Measurements from ENCODE around the gene PKNOX2. TPM values are rescaled to one million over a fixed set of nuclear protein-coding genes. Genes with fewer than 3 reads are reported as not detected.

Gene PKNOX2
- total and polyA plus RNA-seq, 10 of the 15 experiments (the other 5 are each of a cell fraction or from before 2014, with no cell fraction given) = not detected

DNA sequence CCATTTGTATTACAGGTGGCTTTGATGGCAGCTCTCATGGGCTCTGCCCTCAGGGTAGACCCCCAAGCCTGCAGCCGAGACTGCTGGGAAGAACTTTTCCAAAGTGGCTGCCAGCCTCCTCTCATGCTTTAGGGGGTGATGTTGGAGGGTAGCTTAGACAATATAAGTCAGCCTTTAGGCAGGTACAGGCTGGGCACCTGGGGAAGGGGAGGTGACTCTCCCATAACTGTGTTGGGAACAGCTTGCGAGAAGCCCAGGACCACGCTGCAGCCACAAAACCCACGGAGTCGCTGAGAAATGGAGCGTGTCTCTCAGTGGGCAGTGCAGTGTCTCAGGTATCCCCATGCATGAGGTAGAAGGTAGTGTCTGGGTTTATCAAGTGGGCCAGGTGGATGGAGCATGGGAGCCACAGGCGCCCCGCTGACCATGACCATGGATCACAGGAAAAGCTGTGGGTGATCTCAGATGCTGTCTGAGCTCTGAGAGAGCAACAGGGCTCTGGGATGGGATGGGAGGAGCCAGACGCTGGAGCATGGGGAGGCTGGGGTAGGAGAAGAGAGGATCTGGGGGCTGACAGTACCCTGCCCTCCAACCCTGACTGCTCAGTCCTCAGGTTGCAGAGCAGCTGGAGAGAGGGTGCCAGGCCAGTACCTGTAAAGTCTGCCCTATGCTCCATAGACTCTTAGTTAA lies 216.3 kb downstream of the PKNOX2 start:
- BruUV-seq (replicated peaks) = no TSS peak
- ChIA-PET SMC1A (ENCODE audit: uncharacterized antibody, unreplicated experiment) (interaction anchor here (0.7 to 1.5 kb wide), 3 partner anchors 9 to 184 kb away, joined by 3 to 5 read pairs (median 4); no protein-coding TSS in a partner anchor), POLR2A (no interaction called here), RAD21 (ENCODE audit: unreplicated experiment) (no interaction called here), CTCF (interaction anchor here (0.6 to 1.2 kb wide), 3 partner anchors 12 to 196 kb away, joined by 3 read pairs; no protein-coding TSS in a partner anchor)
- no peak overlapping the region for H3K4me2 ChIP-seq (ENCODE audit: control insufficient read depth, insufficient read depth)
- H3K4me3 ChIP-seq = no peak overlapping the region
- no peak for FAIRE-seq
- DNase-seq (ENCODE audit: low read depth, low spot score) = no peak
- intact Hi-C loops (cut with micrococcal nuclease; ENCODE audit: unreplicated experiment) (no loop called here), in situ Hi-C loops (cut with MboI) (no loop called here)
- no peak for ATAC-seq
- H3K4me1 ChIP-seq (ENCODE audit: control insufficient read depth, insufficient read depth, low read length) = no peaks in the 10 kb centered on the region
- no peaks in the 10 kb centered on the region for H3K36me3 ChIP-seq (ENCODE audit: control insufficient read depth in 2 of 2, insufficient read depth in 2 of 2, low read length in 1 of 2)
- H3K27ac ChIP-seq (ENCODE audit: control insufficient read depth, insufficient read depth) = no peak overlapping the region
- H2AFZ ChIP-seq (ENCODE audit: control insufficient read depth, low read depth, low read length) = no peak overlapping the region
- WGBS (ENCODE audit: insufficient coverage, insufficient replicate concordance, low lambda C conversion rate, missing lambda C conversion rate) = 13% methylated on average over 9 of the region's 9 CpGs
- peaks cover 0 to 3% of the 10 kb centered on the region in 2 experiments; a peak in 3 of 4 replicates for H3K27me3 ChIP-seq (replicated peaks in 1 of 2; ENCODE audit: control insufficient read depth in 2 of 2, insufficient read depth in 2 of 2, low read length in 1 of 2)
- H3K9ac ChIP-seq (ENCODE audit: control insufficient read depth, insufficient read depth, low read length) = no peak overlapping the region
- no peaks in the 10 kb centered on the region for H4K20me1 ChIP-seq (ENCODE audit: control insufficient read depth, insufficient read depth)
- H3K79me2 ChIP-seq (ENCODE audit: control insufficient read depth, insufficient read depth, low read length) = no peaks in the 10 kb centered on the region
- H3K9me3 ChIP-seq (replicated peaks; ENCODE audit: control insufficient read depth, insufficient read depth, low read length) = no peaks in the 10 kb centered on the region
- TF ChIP-seq CBX5 (IDR thresholded peaks at IDR 0.05; ENCODE audit: low read depth) (no peak), SMAD5 (IDR thresholded peaks at IDR 0.05; ENCODE audit: low read depth) (no peak), GATAD2B (conservative IDR thresholded peaks at IDR 0.05; ENCODE audit: low read depth) (no peak), NRF1 (conservative IDR thresholded peaks at IDR 0.05; ENCODE audit: low read depth, low read length) (no peak)

DNA sequence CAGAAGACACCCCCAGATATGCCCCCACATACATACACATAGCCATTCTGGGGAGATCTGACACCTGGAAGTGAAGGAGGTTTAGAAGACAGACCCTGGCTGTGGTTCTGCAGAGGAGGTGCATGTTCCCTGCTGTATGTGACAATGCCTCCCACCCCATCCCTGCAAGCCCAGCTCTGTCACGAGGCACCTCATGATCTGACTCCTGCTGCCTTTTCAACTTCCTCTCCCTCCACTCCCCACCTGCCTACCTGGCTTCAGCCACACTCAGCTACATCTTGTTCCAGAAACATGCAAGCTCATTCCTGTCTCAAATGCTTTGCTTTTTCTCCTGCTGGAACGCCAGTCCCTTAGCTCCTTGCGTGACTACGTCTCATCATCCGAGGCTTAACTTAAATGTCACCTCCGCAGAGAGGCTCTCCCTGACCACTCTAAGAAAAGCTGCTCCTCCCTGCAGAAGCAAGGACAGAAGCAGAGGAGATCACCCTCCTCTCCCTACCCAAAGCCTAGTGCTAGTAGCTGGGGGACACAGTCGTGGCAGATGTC lies 217.0 kb downstream of the PKNOX2 start:
- no peak overlapping the region for H3K27ac ChIP-seq (ENCODE audit: control insufficient read depth, insufficient read depth)
- H3K9me3 ChIP-seq (replicated peaks; ENCODE audit: control insufficient read depth, insufficient read depth, low read length) = no peaks in the 10 kb centered on the region
- H3K4me1 ChIP-seq (ENCODE audit: control insufficient read depth, insufficient read depth, low read length) = no peaks in the 10 kb centered on the region
- ATAC-seq (no peak), DNase-seq (ENCODE audit: low read depth, low spot score) (no peak), FAIRE-seq (no peak)
- BruUV-seq (replicated peaks) = no TSS peak
- in situ Hi-C loops (cut with MboI) = no loop called here
- no peak overlapping the region for H3K9ac ChIP-seq (ENCODE audit: control insufficient read depth, insufficient read depth, low read length)
- no peak overlapping the region for H2AFZ ChIP-seq (ENCODE audit: control insufficient read depth, low read depth, low read length)
- no peak overlapping the region for H3K4me2 ChIP-seq (ENCODE audit: control insufficient read depth, insufficient read depth)
- ChIA-PET POLR2A (no interaction called here), SMC1A (ENCODE audit: uncharacterized antibody, unreplicated experiment) (interaction anchor here (0.7 to 1.5 kb wide), 3 partner anchors 9 to 185 kb away, joined by 3 to 5 read pairs (median 4); no protein-coding TSS in a partner anchor), CTCF (interaction anchor here (0.6 to 1.4 kb wide), 4 partner anchors 12 to 196 kb away, joined by 3 read pairs; no protein-coding TSS in a partner anchor), RAD21 (ENCODE audit: unreplicated experiment) (no interaction called here)
- H3K36me3 ChIP-seq (ENCODE audit: control insufficient read depth in 2 of 2, insufficient read depth in 2 of 2, low read length in 1 of 2) = no peaks in the 10 kb centered on the region
- intact Hi-C loops (cut with micrococcal nuclease; ENCODE audit: unreplicated experiment) = no loop called here
- H4K20me1 ChIP-seq (ENCODE audit: control insufficient read depth, insufficient read depth) = no peaks in the 10 kb centered on the region
- no peak overlapping the region for H3K4me3 ChIP-seq
- WGBS (ENCODE audit: insufficient coverage, insufficient replicate concordance, low lambda C conversion rate, missing lambda C conversion rate) = 53% methylated on average over 7 of the region's 7 CpGs
- no peaks in the 10 kb centered on the region for H3K79me2 ChIP-seq (ENCODE audit: control insufficient read depth, insufficient read depth, low read length)
- H3K27me3 ChIP-seq (replicated peaks in 1 of 2; ENCODE audit: control insufficient read depth in 2 of 2, insufficient read depth in 2 of 2, low read length in 1 of 2) = peaks cover 0 to 3% of the 10 kb centered on the region in 2 experiments; a peak in 3 of 4 replicates
- TF ChIP-seq NBN (IDR thresholded peaks at IDR 0.05) (no peak), BHLHE40 (IDR thresholded peaks at IDR 0.05; ENCODE audit: borderline replicate concordance in 1 of 2, low read depth in 2 of 2, low read length in 1 of 2) (no peak), FOXM1 (IDR thresholded peaks at IDR 0.05; ENCODE audit: low read depth, low read length) (no peak), CEBPB (IDR thresholded peaks at IDR 0.05; ENCODE audit: borderline replicate concordance in 1 of 2, low read depth in 2 of 2, low read length in 2 of 2) (no peak), POLR2A (IDR thresholded peaks at IDR 0.05; ENCODE audit: low read depth, low read length) (no peak), POLR2AphosphoS2 (IDR thresholded peaks at IDR 0.05; ENCODE audit: low read depth, low read length) (no peak), WRNIP1 (IDR thresholded peaks at IDR 0.05; ENCODE audit: borderline replicate concordance, low read depth, low read length) (no peak), FOS (IDR thresholded peaks at IDR 0.05; ENCODE audit: borderline replicate concordance, extremely low read depth, insufficient read length) (no peak)
- TF ChIP-seq, protein P1, sequence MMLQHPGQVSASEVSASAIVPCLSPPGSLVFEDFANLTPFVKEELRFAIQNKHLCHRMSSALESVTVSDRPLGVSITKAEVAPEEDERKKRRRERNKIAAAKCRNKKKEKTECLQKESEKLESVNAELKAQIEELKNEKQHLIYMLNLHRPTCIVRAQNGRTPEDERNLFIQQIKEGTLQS (IDR thresholded peaks at IDR 0.05; ENCODE audit: borderline replicate concordance, extremely low read depth, low read depth, low read length) = no peak
- TF ChIP-seq, protein P2, sequence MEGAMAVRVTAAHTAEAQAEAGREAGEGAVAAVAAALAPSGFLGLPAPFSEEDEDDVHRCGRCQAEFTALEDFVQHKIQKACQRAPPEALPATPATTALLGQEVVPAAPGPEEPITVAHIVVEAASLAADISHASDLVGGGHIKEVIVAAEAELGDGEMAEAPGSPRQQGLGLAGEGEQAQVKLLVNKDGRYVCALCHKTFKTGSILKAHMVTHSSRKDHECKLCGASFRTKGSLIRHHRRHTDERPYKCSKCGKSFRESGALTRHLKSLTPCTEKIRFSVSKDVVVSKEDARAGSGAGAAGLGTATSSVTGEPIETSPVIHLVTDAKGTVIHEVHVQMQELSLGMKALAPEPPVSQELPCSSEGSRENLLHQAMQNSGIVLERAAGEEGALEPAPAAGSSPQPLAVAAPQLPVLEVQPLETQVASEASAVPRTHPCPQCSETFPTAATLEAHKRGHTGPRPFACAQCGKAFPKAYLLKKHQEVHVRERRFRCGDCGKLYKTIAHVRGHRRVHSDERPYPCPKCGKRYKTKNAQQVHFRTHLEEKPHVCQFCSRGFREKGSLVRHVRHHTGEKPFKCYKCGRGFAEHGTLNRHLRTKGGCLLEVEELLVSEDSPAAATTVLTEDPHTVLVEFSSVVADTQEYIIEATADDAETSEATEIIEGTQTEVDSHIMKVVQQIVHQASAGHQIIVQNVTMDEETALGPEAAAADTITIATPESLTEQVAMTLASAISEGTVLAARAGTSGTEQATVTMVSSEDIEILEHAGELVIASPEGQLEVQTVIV (IDR thresholded peaks at IDR 0.05; ENCODE audit: borderline replicate concordance, partially characterized antibody) = no peak

Measured in GM12878 (cell line).